ENCODE measurements around the gene PLA2G4D.

DNA sequence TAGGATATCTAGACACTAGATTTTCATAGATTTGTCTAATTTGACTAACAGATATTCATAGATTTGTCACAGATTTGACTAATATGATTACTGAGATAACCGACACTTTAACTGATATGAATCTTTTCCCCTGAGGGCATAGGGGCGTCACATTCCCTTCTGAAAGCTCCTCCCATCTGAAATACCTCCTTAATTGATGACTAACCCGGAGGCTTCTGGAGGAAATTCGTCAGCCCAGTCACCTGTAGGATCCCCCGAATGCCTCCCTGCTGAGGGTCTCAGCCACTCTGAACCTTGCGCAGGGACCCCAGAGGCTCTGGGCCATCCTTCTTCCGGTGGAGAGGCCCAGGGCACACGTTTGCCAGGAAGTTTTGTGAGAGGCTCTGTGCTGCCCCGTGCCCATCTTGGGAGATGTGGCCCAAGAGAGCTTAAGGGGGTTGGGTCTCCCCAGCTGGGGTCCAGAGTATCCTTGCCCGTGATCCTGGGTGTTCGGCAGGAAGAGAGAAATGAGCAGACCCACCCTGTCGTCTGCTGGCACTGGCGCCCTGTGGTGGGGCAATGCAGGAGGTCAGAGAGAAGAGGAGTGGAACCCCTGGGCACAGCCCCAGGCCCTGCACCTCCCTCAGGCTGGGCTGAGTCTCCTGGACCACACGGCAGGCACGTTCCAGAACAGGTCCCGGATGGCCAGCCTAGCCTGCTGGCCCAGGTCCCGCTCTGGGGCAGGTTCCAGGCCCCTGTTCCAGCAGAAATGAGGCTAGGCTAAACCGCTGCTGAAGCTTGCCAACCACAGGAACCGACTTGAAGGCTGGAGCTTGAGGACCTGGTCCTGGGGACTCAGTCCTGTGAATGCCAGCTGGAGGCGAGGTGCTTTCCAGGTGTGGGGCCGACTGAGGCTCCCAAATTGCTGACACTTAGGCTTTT is 1.7 kb downstream of the PLA2G4D start:
- TF ChIP-seq, protein P1, sequence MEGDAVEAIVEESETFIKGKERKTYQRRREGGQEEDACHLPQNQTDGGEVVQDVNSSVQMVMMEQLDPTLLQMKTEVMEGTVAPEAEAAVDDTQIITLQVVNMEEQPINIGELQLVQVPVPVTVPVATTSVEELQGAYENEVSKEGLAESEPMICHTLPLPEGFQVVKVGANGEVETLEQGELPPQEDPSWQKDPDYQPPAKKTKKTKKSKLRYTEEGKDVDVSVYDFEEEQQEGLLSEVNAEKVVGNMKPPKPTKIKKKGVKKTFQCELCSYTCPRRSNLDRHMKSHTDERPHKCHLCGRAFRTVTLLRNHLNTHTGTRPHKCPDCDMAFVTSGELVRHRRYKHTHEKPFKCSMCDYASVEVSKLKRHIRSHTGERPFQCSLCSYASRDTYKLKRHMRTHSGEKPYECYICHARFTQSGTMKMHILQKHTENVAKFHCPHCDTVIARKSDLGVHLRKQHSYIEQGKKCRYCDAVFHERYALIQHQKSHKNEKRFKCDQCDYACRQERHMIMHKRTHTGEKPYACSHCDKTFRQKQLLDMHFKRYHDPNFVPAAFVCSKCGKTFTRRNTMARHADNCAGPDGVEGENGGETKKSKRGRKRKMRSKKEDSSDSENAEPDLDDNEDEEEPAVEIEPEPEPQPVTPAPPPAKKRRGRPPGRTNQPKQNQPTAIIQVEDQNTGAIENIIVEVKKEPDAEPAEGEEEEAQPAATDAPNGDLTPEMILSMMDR (IDR thresholded peaks at IDR 0.05; ENCODE audit: insufficient read depth, low read length, poor library complexity, severe bottlenecking) = no peak
- TF ChIP-seq EZH2phosphoT487 (conservative IDR thresholded peaks at IDR 0.05; ENCODE audit: low read length) = no peak
